Endothelial cell of umbilical vein (primary cell): ENCODE measurements around the gene NELL2. TPM values are rescaled to one million over a fixed set of nuclear protein-coding genes. Genes with fewer than 3 reads are reported as not detected.

Experiments
- BruUV-seq: library from RNA; stranded (reverse); fragments of 400-500 nt; replicated peaks from 2 replicates; lab custom pipeline; 2021; lab: Mats Ljungman, UMichigan
- CTCF ChIA-PET: fragments of 300-600, 350-600 bp; sonication (Branson Sonifier 250); formaldehyde crosslinking; loops from one replicate; lab custom pipeline; 2021; ENCODE audit warnings: antibody characterized with exemption, inconsistent platforms; lab: Charles Lee
- POLR2A ChIA-PET: fragments of 300-600, 350-600 bp; sonication (Branson Sonifier 250); formaldehyde crosslinking; loops from one replicate; lab custom pipeline; 2021; ENCODE audit warnings: antibody characterized with exemption, inconsistent platforms; lab: Charles Lee
- DNase-seq: peaks from one replicate; pipeline ENCODE4 v3.0.0-alpha.2; 2011; ENCODE audit warnings: low read depth, low spot score
- FAIRE-seq: peaks from 2 replicates; lab custom pipeline; 2011; peaks lifted over from hg19 to GRCh38; lab: Jason Lieb, UNC
- H2AFZ ChIP-seq: 2 replicates; pipeline ENCODE4 v1.6.0; 2012; ENCODE audit warnings: low read depth, low read length, control low read depth, inconsistent platforms
- H3K27ac ChIP-seq: 2 replicates; pipeline ENCODE4 v1.5.1; 2011; ENCODE audit warnings: low read depth, mild to moderate bottlenecking, control low read depth, low read length, moderate library complexity; ENCODE audit not compliant: insufficient read depth
- H3K27me3 ChIP-seq, 2 experiments: 2 replicates each; pipeline versions ENCODE4 v1.6.0 to v1.6.1; 2011; ENCODE audit warnings: low read length in 2 of 2, mixed read lengths in 1 of 2; ENCODE audit not compliant: control insufficient read depth in 2 of 2, insufficient read depth in 2 of 2
- H3K36me3 ChIP-seq, 2 experiments: 2 replicates in 1 of 2; 3 replicates in 1 of 2; pipeline ENCODE4 v1.5.1; 2011; ENCODE audit warnings: low read length in 2 of 2, mild to moderate bottlenecking in 1 of 2, moderate library complexity in 1 of 2; ENCODE audit not compliant: control insufficient read depth in 2 of 2, insufficient read depth in 2 of 2; ENCODE audit errors: extremely low read depth in 1 of 2
- H3K4me1 ChIP-seq: 3 replicates; pipeline ENCODE4 v1.5.1; 2011; ENCODE audit warnings: mild to moderate bottlenecking, low read length; ENCODE audit not compliant: control insufficient read depth, insufficient read depth; ENCODE audit errors: extremely low read depth
- H3K4me2 ChIP-seq: 2 replicates; pipeline ENCODE4 v1.6.1; 2011; ENCODE audit warnings: low read length, control low read depth, mixed read lengths; ENCODE audit not compliant: insufficient read depth
- H3K4me3 ChIP-seq, 3 experiments: fragments of 200-600 bp in 1 of 3; sonication (generic), shearing (Covaris generic) in 1 of 3; replicated peaks in 1 of 3; 2 replicates each; pipeline ENCODE4 v1.5.1; 2011 to 2016; ENCODE audit warnings: control low read depth in 3 of 3, low read length in 3 of 3, mild to moderate bottlenecking in 2 of 3, inconsistent platforms in 1 of 3, low read depth in 1 of 3, moderate library complexity in 1 of 3; ENCODE audit not compliant: insufficient read depth in 1 of 3
- H3K79me2 ChIP-seq: 2 replicates; pipeline ENCODE4 v1.6.0; 2012; ENCODE audit warnings: low read length, inconsistent platforms; ENCODE audit not compliant: control insufficient read depth, insufficient read depth
- H3K9ac ChIP-seq: replicated peaks from 2 replicates; pipeline ENCODE3; 2011; ENCODE audit warnings: low read length, control low read depth; ENCODE audit not compliant: insufficient read depth; ENCODE audit errors: extremely low read depth
- H3K9me1 ChIP-seq: replicated peaks from 3 replicates; pipeline ENCODE4 v1.6.0; 2011; ENCODE audit warnings: mild to moderate bottlenecking, low read length; ENCODE audit not compliant: control insufficient read depth, insufficient read depth; ENCODE audit errors: extremely low read depth
- H3K9me3 ChIP-seq: replicated peaks from 2 replicates; pipeline ENCODE4 v1.5.1; 2012; ENCODE audit warnings: low read length, inconsistent platforms; ENCODE audit not compliant: control insufficient read depth, insufficient read depth
- H4K20me1 ChIP-seq: replicated peaks from 2 replicates; pipeline ENCODE3; 2011; ENCODE audit warnings: mild to moderate bottlenecking, low read length; ENCODE audit not compliant: control insufficient read depth, insufficient read depth; ENCODE audit errors: extremely low read depth
- CTCF ChIP-seq, 2 donors: IDR thresholded peaks; 1 replicate in 1 of 2; 2 replicates in 1 of 2; pipeline ENCODE4 v1.5.1; 2011; ENCODE audit warnings: low read length in 2 of 2, mild to moderate bottlenecking in 2 of 2, moderate library complexity in 2 of 2, control low read depth in 1 of 2, inconsistent platforms in 1 of 2, low read depth in 1 of 2; ENCODE audit not compliant: insufficient read depth in 1 of 2; ENCODE audit errors: extremely low read depth in 1 of 2
- EZH2 ChIP-seq: IDR thresholded peaks from 2 replicates; pipeline ENCODE4 v1.6.1; 2012; ENCODE audit warnings: borderline replicate concordance, low read depth, mild to moderate bottlenecking, moderate library complexity, low read length, inconsistent platforms; ENCODE audit not compliant: severe bottlenecking
- FOS ChIP-seq: IDR thresholded peaks from 2 replicates; pipeline ENCODE4 v1.6.1; 2011; ENCODE audit warnings: mild to moderate bottlenecking, low read length, moderate library complexity, borderline replicate concordance; ENCODE audit not compliant: insufficient read depth
- GATA2 ChIP-seq: IDR thresholded peaks from 2 replicates; pipeline ENCODE4 v1.7.0; 2011; ENCODE audit warnings: low read depth, mild to moderate bottlenecking, moderate library complexity, mixed read lengths, low read length; ENCODE audit not compliant: insufficient read length, insufficient read depth
- JUN ChIP-seq: IDR thresholded peaks from 2 replicates; pipeline ENCODE4 v1.6.1; 2011; ENCODE audit warnings: borderline replicate concordance, low read depth; ENCODE audit not compliant: insufficient read length, insufficient read depth
- MAX ChIP-seq: IDR thresholded peaks from 2 replicates; pipeline ENCODE4 v1.6.1; 2011; ENCODE audit not compliant: insufficient read depth, insufficient read length
- MYC ChIP-seq: IDR thresholded peaks from one replicate; pipeline ENCODE4 v1.6.1; 2011; ENCODE audit warnings: mild to moderate bottlenecking, low read depth, low read length
- POLR2A ChIP-seq: IDR thresholded peaks from 2 replicates; pipeline ENCODE4 v1.6.1; 2012; ENCODE audit warnings: low read depth, mild to moderate bottlenecking, control low read depth, low read length
- POLR2AphosphoS5 ChIP-seq: IDR thresholded peaks from 2 replicates; pipeline ENCODE4 v1.6.1; 2012; ENCODE audit warnings: low read depth, mild to moderate bottlenecking, control low read depth, low read length, moderate library complexity; ENCODE audit not compliant: insufficient read depth
- dilution Hi-C: fragments of 300-500 bp; cut with MboI; formaldehyde crosslinking; loops from one replicate; pipeline ENCODE4 v1.15.0; 2019; ENCODE audit warnings: low sequenced_read_pairs; ENCODE audit not compliant: extremely low pct_ligation_motif_present
- intact Hi-C: fragments of 100-400 bp; cut with micrococcal nuclease; formaldehyde crosslinking; loops from one replicate; pipeline ENCODE4 v1.10.0; 2022
- polyA plus RNA-seq, 4 experiments: library from polyadenylated mRNA; depleted of rRNA in 3 of 4; stranded (reverse) in 3 of 4; unstranded in 1 of 4; fragments of >200 nt; gene quantifications; 2 replicates each; pipeline versions ENCODE4 v1.2.1 to v1.2.3, GENCODE V29; 2011 to 2012; ENCODE audit warnings: missing spikeins in 1 of 4
- total RNA-seq: library from RNA; stranded (reverse); gene quantifications from 2 replicates; pipeline ENCODE4 v1.2.3, GENCODE V29; 2021

The NELL2 gene
- total and polyA plus RNA-seq, 2 donors (not counting 3 experiments of a cell fraction or from before 2014, with no cell fraction given): 0.11 to 0.49 TPM

GRCh38 chr12:44565163-44565562 lies 311.0 kb downstream of the NELL2 start:
- ChIA-PET CTCF (no interaction called here), POLR2A (no interaction called here)
- no TSS peak for BruUV-seq
- no peak overlapping the region for H3K9ac ChIP-seq
- FAIRE-seq (no peak), DNase-seq (no peak)
- no peaks in the 10 kb centered on the region for H3K9me3 ChIP-seq
- no peaks in the 10 kb centered on the region for H3K27me3 ChIP-seq
- no peaks in the 10 kb centered on the region for H4K20me1 ChIP-seq
- H3K79me2 ChIP-seq: no peaks in the 10 kb centered on the region
- H3K4me2 ChIP-seq: no peak overlapping the region
- H3K9me1 ChIP-seq: no peaks in the 10 kb centered on the region
- TF ChIP-seq GATA2 (no peak), EZH2 (no peak), POLR2AphosphoS5 (no peak), FOS (no peak), MYC (no peak), CTCF (IDR thresholded peaks at IDR 0.05; ENCODE audit: extremely low read depth in 1 of 2, insufficient read depth in 1 of 2, low read depth in 1 of 2, low read length in 2 of 2) (no peak), POLR2A (no peak), JUN (no peak), MAX (no peak)
- intact Hi-C loops: no loop called here
- no peak overlapping the region for H3K27ac ChIP-seq
- no peak overlapping the region for H2AFZ ChIP-seq
- H3K4me1 ChIP-seq: no peaks in the 10 kb centered on the region
- H3K36me3 ChIP-seq: no peaks in the 10 kb centered on the region
- dilution Hi-C loops: no loop called here
- no peak overlapping the region for H3K4me3 ChIP-seq
